ENCODE results near the gene CGNL1. TPM values are rescaled to one million over a fixed set of nuclear protein-coding genes. Genes with fewer than 3 reads are reported as not detected.
A peak's percentile ranks its signal among the peaks of the same experiment; 100 is the strongest.

Gene CGNL1
- total RNA-seq, 2 donors from 2014 or later: 82.6 to 98.0 TPM

DNA sequence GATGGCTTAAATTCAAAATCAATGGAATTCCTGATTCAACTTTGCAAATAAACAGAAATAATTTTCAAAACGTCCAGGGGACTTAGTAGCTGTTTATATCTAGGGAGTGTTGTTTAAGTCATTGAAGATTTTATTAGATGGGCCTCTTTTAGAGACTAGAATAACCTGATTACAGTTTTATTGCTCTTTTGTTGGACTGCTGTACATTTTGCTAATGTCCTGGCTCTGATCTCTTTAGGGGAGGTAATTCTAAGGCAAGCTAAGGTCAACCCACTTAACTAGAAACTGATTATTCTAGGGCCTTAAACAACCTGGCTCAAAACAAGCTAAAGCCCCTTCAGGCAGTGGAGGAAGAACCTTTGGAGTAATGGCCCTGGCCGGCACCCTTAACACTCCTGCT is 153.4 kb downstream of the CGNL1 start:
- Mint-ChIP-seq H3K27ac (no peak overlapping the region), H3K36me3 (ENCODE audit: low read depth) (peaks cover 56% of the 10 kb centered on the region), H3K9me3 (no peaks in the 10 kb centered on the region), H3K4me3 (no peak overlapping the region), H3K27me3 (ENCODE audit: insufficient read depth) (no peaks in the 10 kb centered on the region), H3K4me1 (peaks cover 44% of the 10 kb centered on the region)
- TF ChIP-seq, protein P1, sequence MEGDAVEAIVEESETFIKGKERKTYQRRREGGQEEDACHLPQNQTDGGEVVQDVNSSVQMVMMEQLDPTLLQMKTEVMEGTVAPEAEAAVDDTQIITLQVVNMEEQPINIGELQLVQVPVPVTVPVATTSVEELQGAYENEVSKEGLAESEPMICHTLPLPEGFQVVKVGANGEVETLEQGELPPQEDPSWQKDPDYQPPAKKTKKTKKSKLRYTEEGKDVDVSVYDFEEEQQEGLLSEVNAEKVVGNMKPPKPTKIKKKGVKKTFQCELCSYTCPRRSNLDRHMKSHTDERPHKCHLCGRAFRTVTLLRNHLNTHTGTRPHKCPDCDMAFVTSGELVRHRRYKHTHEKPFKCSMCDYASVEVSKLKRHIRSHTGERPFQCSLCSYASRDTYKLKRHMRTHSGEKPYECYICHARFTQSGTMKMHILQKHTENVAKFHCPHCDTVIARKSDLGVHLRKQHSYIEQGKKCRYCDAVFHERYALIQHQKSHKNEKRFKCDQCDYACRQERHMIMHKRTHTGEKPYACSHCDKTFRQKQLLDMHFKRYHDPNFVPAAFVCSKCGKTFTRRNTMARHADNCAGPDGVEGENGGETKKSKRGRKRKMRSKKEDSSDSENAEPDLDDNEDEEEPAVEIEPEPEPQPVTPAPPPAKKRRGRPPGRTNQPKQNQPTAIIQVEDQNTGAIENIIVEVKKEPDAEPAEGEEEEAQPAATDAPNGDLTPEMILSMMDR (conservative IDR thresholded peaks at IDR 0.05): no peak
- no peaks in the 10 kb centered on the region for H3K27me3 ChIP-seq (ENCODE audit: control insufficient read depth, insufficient read depth, low read length, poor library complexity, severe bottlenecking)
- H3K9me3 ChIP-seq (ENCODE audit: control insufficient read depth, low read length): no peaks in the 10 kb centered on the region
- H3K9ac ChIP-seq (ENCODE audit: extremely low read depth, low read length, poor library complexity, severe bottlenecking): no peak overlapping the region
- H3K36me3 ChIP-seq (ENCODE audit: control insufficient read depth, insufficient read depth, low read length): peaks cover 81% of the 10 kb centered on the region
- peaks cover 13% of the 10 kb centered on the region for H3K4me1 ChIP-seq (ENCODE audit: control insufficient read depth, insufficient read depth, low read length)
- no peak overlapping the region for H3K27ac ChIP-seq (ENCODE audit: low read depth, low read length)
- WGBS, 2 experiments (ENCODE audit: insufficient coverage in 1 of 2, insufficient read length in 1 of 2): 75 to 79% methylated on average over 1 to 2 of the region's 2 CpGs
- H3K4me3 ChIP-seq (ENCODE audit: low read length): no peak overlapping the region
- no peak for DNase-seq

DNA sequence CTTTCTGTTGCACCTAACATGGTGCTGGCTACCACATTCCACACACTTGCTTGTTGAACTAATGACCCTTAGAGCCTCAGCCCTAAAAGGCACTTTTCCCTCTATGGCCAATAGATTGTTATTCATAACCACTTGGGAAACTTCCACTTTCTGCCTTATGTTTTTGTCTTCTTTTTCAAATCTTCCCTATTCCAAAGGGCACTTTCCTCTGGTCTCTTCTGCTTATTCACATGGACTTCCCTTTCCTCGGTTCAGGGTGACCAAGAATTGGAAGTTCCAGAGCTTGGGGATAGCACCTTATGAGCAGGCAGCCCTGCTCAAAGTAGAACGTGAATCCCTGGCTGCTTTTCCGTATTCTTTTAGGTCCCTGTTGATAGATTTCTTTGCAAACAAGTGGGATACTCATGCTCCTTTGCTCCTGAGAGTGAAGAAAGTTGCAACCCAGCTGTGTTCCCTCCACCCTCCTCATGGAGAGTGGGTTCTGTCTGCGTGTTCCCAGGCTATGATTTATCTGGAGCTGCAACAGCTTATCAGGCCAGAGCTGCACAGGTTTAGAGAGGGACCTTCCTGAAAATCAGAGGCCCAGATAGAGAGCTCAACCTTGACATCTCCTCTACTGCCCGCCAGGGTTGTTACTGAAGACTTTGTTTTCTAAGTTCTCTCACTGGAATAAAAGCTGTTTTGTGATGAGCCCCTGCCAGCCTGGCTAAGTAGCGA is 156.6 kb downstream of the CGNL1 start:
- no peak overlapping the region for H3K27ac ChIP-seq (ENCODE audit: low read depth, low read length)
- H3K9me3 ChIP-seq (ENCODE audit: control insufficient read depth, low read length): no peaks in the 10 kb centered on the region
- peaks cover 99% of the 10 kb centered on the region for H3K36me3 ChIP-seq (ENCODE audit: control insufficient read depth, insufficient read depth, low read length)
- no peak overlapping the region for H3K27ac Mint-ChIP-seq
- peaks cover 8% of the 10 kb centered on the region for H3K4me1 ChIP-seq (ENCODE audit: control insufficient read depth, insufficient read depth, low read length)
- H3K9me3 Mint-ChIP-seq: no peaks in the 10 kb centered on the region
- H3K36me3 Mint-ChIP-seq (ENCODE audit: low read depth): peaks cover 80% of the 10 kb centered on the region
- peak; percentile 17 for DNase-seq
- H3K4me3 ChIP-seq (ENCODE audit: low read length): no peak overlapping the region
- H3K4me3 Mint-ChIP-seq: no peak overlapping the region
- TF ChIP-seq, protein P1 (conservative IDR thresholded peaks at IDR 0.05): no peak
- H3K4me1 Mint-ChIP-seq: peaks cover 21% of the 10 kb centered on the region
- no peak overlapping the region for H3K9ac ChIP-seq (ENCODE audit: extremely low read depth, low read length, poor library complexity, severe bottlenecking)
- H3K27me3 Mint-ChIP-seq (ENCODE audit: insufficient read depth): no peaks in the 10 kb centered on the region
- WGBS, 2 experiments (ENCODE audit: insufficient coverage in 1 of 2, insufficient read length in 1 of 2): 88 to 95% methylated on average over 3 to 6 of the region's 6 CpGs
- no peaks in the 10 kb centered on the region for H3K27me3 ChIP-seq (ENCODE audit: control insufficient read depth, insufficient read depth, low read length, poor library complexity, severe bottlenecking)

DNA sequence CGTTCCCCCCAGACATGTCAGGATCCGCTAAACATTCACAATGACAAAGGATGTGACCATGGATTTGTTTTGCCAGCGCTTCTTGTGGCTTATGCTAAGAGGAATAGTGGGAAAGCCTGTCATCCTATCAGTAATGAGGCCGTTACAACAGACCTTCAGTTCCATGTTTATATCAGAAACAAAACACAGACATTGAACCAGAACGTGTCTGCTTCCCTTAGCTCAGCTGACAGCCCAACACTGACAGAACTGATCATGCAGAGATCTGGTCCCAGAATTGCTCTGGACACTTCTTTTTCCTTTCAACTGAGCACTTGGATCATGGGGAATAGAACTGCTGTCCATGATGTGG is 157.1 kb downstream of the CGNL1 start:
- Mint-ChIP-seq H3K36me3 (ENCODE audit: low read depth) (peaks cover 83% of the 10 kb centered on the region), H3K27ac (no peak overlapping the region), H3K4me3 (no peak overlapping the region), H3K4me1 (peaks cover 21% of the 10 kb centered on the region), H3K27me3 (ENCODE audit: insufficient read depth) (no peaks in the 10 kb centered on the region), H3K9me3 (no peaks in the 10 kb centered on the region)
- no peak overlapping the region for H3K9ac ChIP-seq (ENCODE audit: extremely low read depth, low read length, poor library complexity, severe bottlenecking)
- H3K36me3 ChIP-seq (ENCODE audit: control insufficient read depth, insufficient read depth, low read length): peaks cover 99% of the 10 kb centered on the region
- H3K4me1 ChIP-seq (ENCODE audit: control insufficient read depth, insufficient read depth, low read length): peaks cover 9% of the 10 kb centered on the region
- 95 to 96% methylated on average over 4 to 5 of the region's 5 CpGs for WGBS, 2 experiments (ENCODE audit: insufficient coverage in 1 of 2, insufficient read length in 1 of 2)
- no peaks in the 10 kb centered on the region for H3K27me3 ChIP-seq (ENCODE audit: control insufficient read depth, insufficient read depth, low read length, poor library complexity, severe bottlenecking)
- no peak for DNase-seq
- no peak overlapping the region for H3K27ac ChIP-seq (ENCODE audit: low read depth, low read length)
- H3K9me3 ChIP-seq (ENCODE audit: control insufficient read depth, low read length): no peaks in the 10 kb centered on the region
- H3K4me3 ChIP-seq (ENCODE audit: low read length): no peak overlapping the region
- TF ChIP-seq, protein P1 (conservative IDR thresholded peaks at IDR 0.05): no peak

Measured in endodermal cell (in vitro differentiated cells).